Brain microvascular endothelial cell (primary cell): ENCODE results near the gene EEF1E1.
"Not testable (repeated sequence)": the region's sequence is repeated elsewhere in the genome, so short reads cannot be mapped to it uniquely, and the experiment has no call there.

Source experiments
- DNase-seq: peaks from one replicate; pipeline ENCODE4 v3.0.0-alpha.2; 2020
- H3K27ac ChIP-seq: fragments of 250-450 bp; sonication (Bioruptor Pico); 2 replicates; pipeline ENCODE4 v1.5.1; 2020; ENCODE audit warnings: mild to moderate bottlenecking, moderate library complexity
- H3K27me3 ChIP-seq: fragments of 250-450 bp; sonication (Bioruptor Pico); replicated peaks from 2 replicates; pipeline ENCODE4 v1.5.1; 2020; ENCODE audit warnings: mild to moderate bottlenecking
- H3K36me3 ChIP-seq: fragments of 250-450 bp; sonication (Bioruptor Pico); replicated peaks from 2 replicates; pipeline ENCODE4 v1.5.1; 2020; ENCODE audit warnings: mild to moderate bottlenecking
- H3K4me3 ChIP-seq: 2 replicates; pipeline ENCODE4 v1.5.1; 2011; ENCODE audit warnings: low read depth, mild to moderate bottlenecking, control low read depth, low read length, moderate library complexity
- in situ Hi-C: cut with HindIII; loops from 2 replicates; pipeline ENCODE4 v1.10.0; 2017; ENCODE audit warnings: low sequenced_read_pairs, low pct_ligation_motif_present
- TF ChIP-seq, protein P1 (sequence below): IDR thresholded peaks from 2 replicates; pipeline ENCODE4 v1.5.1; 2011; ENCODE audit warnings: low read depth, mild to moderate bottlenecking, moderate library complexity, low read length, control low read depth, inconsistent platforms; ENCODE audit errors: missing control alignments

EEF1E1 gene

DNA sequence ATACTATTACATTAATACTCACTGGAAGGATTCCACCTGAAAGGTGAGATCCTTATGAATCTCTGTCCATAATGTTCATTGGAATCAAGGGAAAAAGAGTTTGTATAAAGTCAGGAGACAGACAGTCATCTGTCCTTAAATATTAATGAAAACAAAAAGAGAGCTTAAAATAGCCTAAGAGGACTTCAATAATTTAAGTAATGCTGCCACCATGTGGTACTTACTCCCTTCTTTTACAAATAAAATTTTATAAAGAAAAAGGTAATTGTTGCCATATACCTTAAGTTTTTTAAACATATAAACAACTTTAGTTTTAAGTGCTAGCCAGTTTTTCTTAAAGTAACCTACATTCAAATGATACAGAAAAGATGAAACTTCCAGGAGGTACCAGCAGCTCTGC lies 43.2 kb downstream of the EEF1E1 start:
- no peaks in the 10 kb centered on the region for H3K36me3 ChIP-seq
- H3K27ac ChIP-seq = no peak overlapping the region
- in situ Hi-C loops = no loop called here
- no peak overlapping the region for H3K4me3 ChIP-seq
- TF ChIP-seq, protein P1, sequence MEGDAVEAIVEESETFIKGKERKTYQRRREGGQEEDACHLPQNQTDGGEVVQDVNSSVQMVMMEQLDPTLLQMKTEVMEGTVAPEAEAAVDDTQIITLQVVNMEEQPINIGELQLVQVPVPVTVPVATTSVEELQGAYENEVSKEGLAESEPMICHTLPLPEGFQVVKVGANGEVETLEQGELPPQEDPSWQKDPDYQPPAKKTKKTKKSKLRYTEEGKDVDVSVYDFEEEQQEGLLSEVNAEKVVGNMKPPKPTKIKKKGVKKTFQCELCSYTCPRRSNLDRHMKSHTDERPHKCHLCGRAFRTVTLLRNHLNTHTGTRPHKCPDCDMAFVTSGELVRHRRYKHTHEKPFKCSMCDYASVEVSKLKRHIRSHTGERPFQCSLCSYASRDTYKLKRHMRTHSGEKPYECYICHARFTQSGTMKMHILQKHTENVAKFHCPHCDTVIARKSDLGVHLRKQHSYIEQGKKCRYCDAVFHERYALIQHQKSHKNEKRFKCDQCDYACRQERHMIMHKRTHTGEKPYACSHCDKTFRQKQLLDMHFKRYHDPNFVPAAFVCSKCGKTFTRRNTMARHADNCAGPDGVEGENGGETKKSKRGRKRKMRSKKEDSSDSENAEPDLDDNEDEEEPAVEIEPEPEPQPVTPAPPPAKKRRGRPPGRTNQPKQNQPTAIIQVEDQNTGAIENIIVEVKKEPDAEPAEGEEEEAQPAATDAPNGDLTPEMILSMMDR = peak; percentile 16
- no peak for DNase-seq
- no peaks in the 10 kb centered on the region for H3K27me3 ChIP-seq

GRCh38 chr6:8057793-8058192 lies 44.6 kb downstream of the EEF1E1 start:
- DNase-seq = no peak
- Histone ChIP-seq H3K27me3 (no peaks in the 10 kb centered on the region), H3K27ac (no peak overlapping the region), H3K4me3 (no peak overlapping the region), H3K36me3 (no peaks in the 10 kb centered on the region)
- in situ Hi-C loops = no loop called here
- TF ChIP-seq, protein P1 = no peak

- Histone ChIP-seq H3K36me3 (no peaks in the 10 kb centered on the region), H3K4me3 (no peak overlapping the region), H3K27me3 (no peaks in the 10 kb centered on the region), H3K27ac (no peak overlapping the region)
- TF ChIP-seq, protein P1 = no peak
- in situ Hi-C loops = no loop called here
- no peak for DNase-seq
These were observed 45.1 kb downstream of the EEF1E1 start for GRCh38 chr6:8057263-8057662.

DNA sequence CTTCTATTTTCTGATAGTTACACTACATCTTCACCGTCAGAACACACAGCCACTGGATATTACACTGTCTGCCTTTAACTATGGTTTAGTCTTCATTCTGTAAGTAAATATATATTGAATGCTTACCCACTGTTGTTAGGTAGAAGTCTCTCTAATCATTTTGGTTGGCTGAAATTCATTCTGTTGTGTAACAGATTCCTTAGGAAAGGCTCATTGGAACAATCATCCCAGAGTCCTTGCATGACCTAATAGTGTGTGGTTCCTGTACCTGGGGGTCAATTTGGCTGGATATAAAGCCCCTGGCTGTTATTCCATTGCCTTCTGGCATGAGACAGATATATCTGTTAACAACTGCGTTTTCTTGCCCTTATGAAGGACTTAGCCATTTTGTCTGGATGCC lies 48.1 kb downstream of the EEF1E1 start:
- TF ChIP-seq, protein P1 = no peak

DNA sequence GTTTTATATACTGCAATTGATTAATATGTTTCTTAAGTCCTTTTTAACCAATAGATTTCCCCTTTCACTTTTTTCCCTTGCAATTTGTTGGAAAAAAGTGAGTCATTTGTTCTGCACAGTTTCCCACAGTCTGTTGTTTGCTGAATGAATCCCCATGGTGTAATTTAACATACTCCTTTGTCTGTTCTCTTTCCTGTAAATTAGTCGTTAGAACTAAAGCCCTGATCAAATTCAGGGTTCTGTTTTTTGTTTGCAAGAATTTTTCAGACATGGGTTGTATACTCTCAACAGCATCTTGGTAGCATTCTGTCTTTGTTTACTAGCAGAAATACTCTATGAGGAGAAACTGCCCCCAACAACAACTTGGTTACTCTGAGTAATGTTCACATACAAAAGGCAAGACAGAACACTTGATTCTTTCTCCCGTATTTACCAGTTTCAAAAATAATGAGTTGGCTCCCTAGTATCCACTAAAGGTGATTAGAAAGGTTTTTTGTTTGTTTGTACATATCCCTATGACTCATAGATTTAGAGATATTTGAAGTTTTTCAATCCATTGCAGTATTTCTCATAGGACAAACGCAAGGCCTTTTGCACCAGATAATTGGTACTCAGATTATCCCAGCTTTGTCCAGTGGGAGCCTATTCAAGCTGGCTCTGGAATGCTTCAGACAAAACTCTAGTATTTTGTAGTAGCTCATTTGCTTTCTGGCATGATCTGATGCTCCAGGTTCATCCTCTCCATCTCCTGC lies 54.6 kb downstream of the EEF1E1 start:
- in situ Hi-C loops = no loop called here
- no peaks in the 10 kb centered on the region for H3K27me3 ChIP-seq
- no peak overlapping the region for H3K4me3 ChIP-seq
- DNase-seq = no peak
- peak overlapping the region; percentile 86 for H3K27ac ChIP-seq
- TF ChIP-seq, protein P1 = no peak
- no peaks in the 10 kb centered on the region for H3K36me3 ChIP-seq

More for the DNA sequence above, 48.1 kb downstream of the EEF1E1 start:
- Histone ChIP-seq H3K36me3 (no peaks in the 10 kb centered on the region), H3K27ac (no peak overlapping the region), H3K4me3 (no peak overlapping the region), H3K27me3 (no peaks in the 10 kb centered on the region)
- DNase-seq = no peak
- in situ Hi-C loops = no loop called here

DNA sequence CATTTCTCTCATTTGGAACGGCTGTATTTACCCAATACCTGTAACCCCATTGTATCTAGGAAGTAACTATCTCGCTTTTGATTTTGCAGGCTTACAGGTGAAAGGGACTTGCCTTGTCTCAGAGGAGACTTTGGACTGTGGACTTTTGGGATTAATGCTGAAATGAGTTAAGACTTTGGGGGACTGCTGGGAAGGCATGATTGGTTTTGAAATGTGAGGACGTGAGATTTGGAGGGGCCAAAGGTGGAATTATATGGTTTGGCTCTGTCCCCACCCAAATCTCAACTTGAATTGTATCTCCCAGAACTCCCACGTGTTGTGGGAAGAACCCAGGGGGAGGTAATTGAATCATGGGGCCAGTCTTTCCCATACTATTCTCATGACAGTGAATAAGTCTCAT lies 56.6 kb downstream of the EEF1E1 start:
- DNase-seq, H3K4me3 ChIP-seq, H3K36me3 ChIP-seq, H3K27me3 ChIP-seq, in situ Hi-C loops, H3K27ac ChIP-seq: not testable (repeated sequence)
